SU-DHL-6 (cell line): ENCODE results near the gene ASAP2.
A peak's percentile ranks its signal among the peaks of the same experiment; 100 is the strongest.

ENCODE experiments used
- H2AFZ ChIP-seq: fragments of 200-600 bp; sonication (generic); 2 replicates; pipeline ENCODE4 v1.6.1; 2014; ENCODE audit warnings: low read depth, mild to moderate bottlenecking, moderate library complexity, mixed read lengths, antibody characterized with exemption, low read length; ENCODE audit not compliant: severe bottlenecking
- H3F3A ChIP-seq: fragments of 200-600 bp; shearing (Covaris generic); 2 replicates; pipeline ENCODE4 v1.6.0; 2016; ENCODE audit warnings: antibody characterized with exemption, mild to moderate bottlenecking; ENCODE audit not compliant: insufficient read depth
- H3K27ac ChIP-seq: fragments of 200-600 bp; sonication (generic); 2 replicates; pipeline ENCODE4 v1.5.1; 2016; ENCODE audit warnings: low read depth, mild to moderate bottlenecking, low read length, moderate library complexity, mixed read lengths
- H3K27me3 ChIP-seq: fragments of 200-600 bp; sonication (generic), shearing (Covaris generic); 2 replicates; pipeline ENCODE4 v1.6.0; 2014; ENCODE audit warnings: mild to moderate bottlenecking, low read length
- H3K36me3 ChIP-seq: fragments of 200-600 bp; sonication (generic); 2 replicates; pipeline ENCODE4 v1.6.1; 2014; ENCODE audit warnings: mild to moderate bottlenecking, low read length, mixed read lengths
- H3K4me2 ChIP-seq: fragments of 300-600, 200-600 bp; shearing (Covaris generic), sonication (generic); 2 replicates; pipeline ENCODE4 v1.6.0; 2014; ENCODE audit warnings: low read length, low read depth, mild to moderate bottlenecking; ENCODE audit not compliant: poor library complexity, severe bottlenecking
- H3K4me3 ChIP-seq: fragments of 200-600 bp; sonication (generic); 2 replicates; pipeline ENCODE4 v1.5.1; 2014; ENCODE audit warnings: antibody characterized with exemption, low read length, mild to moderate bottlenecking, mixed read lengths; ENCODE audit not compliant: insufficient read depth, poor library complexity, severe bottlenecking
- H3K79me2 ChIP-seq: fragments of 200-600 bp; sonication (generic); 2 replicates; pipeline ENCODE4 v1.6.1; 2014; ENCODE audit warnings: mild to moderate bottlenecking, low read length, moderate library complexity; ENCODE audit not compliant: insufficient read depth
- H3K9ac ChIP-seq: fragments of 200-600 bp; sonication (generic); 2 replicates; pipeline ENCODE4 v1.7.0; 2014; ENCODE audit warnings: mild to moderate bottlenecking, low read length
- H3K9me2 ChIP-seq: fragments of 200-600 bp; sonication (generic); replicated peaks from 2 replicates; pipeline ENCODE4 v1.6.1; 2014; ENCODE audit warnings: low read length; ENCODE audit not compliant: insufficient read depth
- H3K9me3 ChIP-seq: fragments of 200-600 bp; sonication (generic); 2 replicates; pipeline ENCODE4 v1.6.1; 2014; ENCODE audit warnings: low read length, mixed read lengths; ENCODE audit not compliant: insufficient read depth
- H4K20me1 ChIP-seq: fragments of 200-600 bp; sonication (generic); 2 replicates; pipeline ENCODE4 v1.6.1; 2014; ENCODE audit warnings: low read depth, mild to moderate bottlenecking, antibody characterized with exemption, low read length, moderate library complexity, mixed read lengths
- CTCF ChIP-seq: fragments of 200-600 bp; sonication (generic); IDR thresholded peaks from one replicate; pipeline ENCODE4 v1.5.1; 2017; ENCODE audit warnings: antibody characterized with exemption, mild to moderate bottlenecking, low read length, moderate library complexity; ENCODE audit not compliant: insufficient read depth, poor library complexity, severe bottlenecking
- EZH2phosphoT487 ChIP-seq: fragments of 200-600 bp; sonication (generic), shearing (Covaris generic); conservative IDR thresholded peaks from 2 replicates; pipeline ENCODE4 v1.6.1; 2018; ENCODE audit warnings: mild to moderate bottlenecking, antibody characterized with exemption, low read length, moderate library complexity, mixed read lengths

The ASAP2 gene

GRCh38 chr2:9423922-9424272 is 217.3 kb downstream of the ASAP2 start:
- Histone ChIP-seq H3K36me3 (no peaks in the 10 kb centered on the region), H3K4me3 (peak overlapping the region; percentile 99), H3F3A (no peaks in the 10 kb centered on the region), H3K27ac (peak overlapping the region; percentile 69), H3K79me2 (peaks cover 70% of the 10 kb centered on the region), H3K9me3 (no peaks in the 10 kb centered on the region), H3K9me2 (no peaks in the 10 kb centered on the region), H2AFZ (peak overlapping the region; percentile 93), H3K27me3 (no peaks in the 10 kb centered on the region), H3K4me2 (peak overlapping the region; percentile 82), H3K9ac (peak overlapping the region; percentile 95), H4K20me1 (peaks cover 4% of the 10 kb centered on the region; the same call in 1 of the 2 replicates)
- TF ChIP-seq EZH2phosphoT487, result no peak
- no peak for TF ChIP-seq CTCF

DNA sequence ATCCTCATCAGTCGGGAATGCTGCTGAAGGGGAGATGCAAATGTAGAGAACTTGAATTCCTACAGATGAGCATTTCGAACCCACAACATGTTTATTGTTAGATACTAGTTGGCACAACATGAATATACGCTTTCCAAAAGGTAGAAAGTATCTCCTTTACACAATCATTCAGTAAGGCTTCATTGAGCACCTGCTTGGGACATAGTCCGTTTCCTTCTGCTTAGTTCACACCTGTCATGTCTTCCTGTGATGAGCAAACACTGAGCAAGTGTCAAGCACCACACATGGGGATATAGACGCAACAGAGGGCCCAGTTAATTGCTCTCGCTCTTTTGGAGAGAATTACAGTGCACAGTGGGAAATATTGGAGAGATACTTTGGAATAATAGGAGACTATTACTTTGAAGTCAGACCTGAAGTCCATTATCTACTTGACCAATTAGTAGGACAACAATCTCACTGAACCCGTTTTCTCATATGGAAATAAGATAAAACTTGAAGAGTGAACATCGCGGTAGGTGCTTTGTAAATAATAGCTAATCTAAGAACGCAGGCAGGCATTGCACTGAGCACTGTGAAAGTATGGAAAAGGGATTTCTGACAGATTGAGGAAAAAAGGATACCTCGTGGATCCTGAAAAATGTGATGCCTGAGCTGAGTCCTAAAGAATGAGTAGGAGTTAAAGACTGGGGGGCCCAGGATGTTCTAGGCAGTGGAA is 218.0 kb downstream of the ASAP2 start:
- H3K4me3 ChIP-seq, result peak overlapping the region; percentile 99
- peak overlapping the region; percentile 69 for H3K27ac ChIP-seq
- H3K4me2 ChIP-seq, result peak overlapping the region; percentile 82
- H2AFZ ChIP-seq, result peak overlapping the region; percentile 93
- H3K36me3 ChIP-seq, result peaks cover 3% of the 10 kb centered on the region; the same call in 1 of the 2 replicates
- H3K9ac ChIP-seq, result peak overlapping the region; percentile 95
- no peaks in the 10 kb centered on the region for H3F3A ChIP-seq
- H4K20me1 ChIP-seq, result peaks cover 2% of the 10 kb centered on the region; the same call in 1 of the 2 replicates
- no peaks in the 10 kb centered on the region for H3K9me2 ChIP-seq
- TF ChIP-seq EZH2phosphoT487 (no peak), CTCF (no peak)
- H3K79me2 ChIP-seq, result peaks cover 63% of the 10 kb centered on the region
- no peaks in the 10 kb centered on the region for H3K27me3 ChIP-seq
- no peaks in the 10 kb centered on the region for H3K9me3 ChIP-seq

DNA sequence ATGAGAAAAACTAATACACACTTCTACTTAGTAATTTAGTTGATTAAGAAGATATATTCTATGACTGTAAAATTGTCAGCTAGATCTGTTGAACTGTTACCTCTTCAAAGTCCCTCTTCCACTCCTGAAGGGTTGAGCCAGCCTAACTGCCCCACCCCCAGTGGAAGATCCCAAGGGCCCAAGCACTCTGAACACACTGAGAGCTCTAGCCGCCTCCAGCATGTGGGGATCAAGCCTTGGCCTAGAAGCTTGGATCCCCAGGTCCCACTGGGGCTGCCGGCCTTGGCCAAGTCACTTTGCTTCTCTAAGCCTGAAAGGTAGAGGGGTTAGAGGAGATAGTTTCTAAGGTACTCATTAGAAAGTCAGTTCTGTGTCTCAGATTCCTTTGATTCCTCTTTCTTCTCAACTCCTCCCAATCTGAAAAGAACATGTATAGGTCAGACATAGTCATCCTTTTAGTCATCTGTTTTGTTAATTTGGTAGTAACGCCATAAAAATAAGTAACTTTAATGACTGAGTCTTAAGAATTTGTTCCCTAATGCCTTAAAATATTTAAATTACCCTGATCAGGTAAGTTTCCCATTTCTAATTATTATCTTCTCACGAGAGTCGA is 222.5 kb downstream of the ASAP2 start:
- Histone ChIP-seq H3K9me2 (no peaks in the 10 kb centered on the region), H3K79me2 (peaks cover 25% of the 10 kb centered on the region), H3F3A (no peaks in the 10 kb centered on the region), H4K20me1 (no peaks in the 10 kb centered on the region), H3K4me3 (no peak overlapping the region), H3K9ac (no peak overlapping the region), H3K9me3 (no peaks in the 10 kb centered on the region), H2AFZ (no peak overlapping the region), H3K36me3 (peaks cover 37% of the 10 kb centered on the region; the same call in 1 of the 2 replicates), H3K27ac (no peak overlapping the region), H3K4me2 (no peak overlapping the region), H3K27me3 (no peaks in the 10 kb centered on the region)
- no peak for TF ChIP-seq CTCF
- no peak for TF ChIP-seq EZH2phosphoT487
